ENCODE data around the gene BBS1.
"Not testable (repeated sequence)": the region's sequence is repeated elsewhere in the genome, so short reads cannot be mapped to it uniquely, and the experiment has no call there.

The BBS1 gene

GRCh38 chr11:66510271-66510989 is at the start of gene BBS1:
Gene BBS1, plus strand, starts transcription at chr11:66510635. Its CDS starts 25 bp downstream, at chr11:66510660.
- peak; percentile 66 to 77 for DNase-seq (ENCODE audit: low read depth in 1 of 2, low spot score in 1 of 2)

GRCh38 chr11:66462010-66462409 is 48.4 kb upstream of the BBS1 start:
- no peak for DNase-seq (ENCODE audit: low read depth in 1 of 2, low spot score in 1 of 2)

DNA sequence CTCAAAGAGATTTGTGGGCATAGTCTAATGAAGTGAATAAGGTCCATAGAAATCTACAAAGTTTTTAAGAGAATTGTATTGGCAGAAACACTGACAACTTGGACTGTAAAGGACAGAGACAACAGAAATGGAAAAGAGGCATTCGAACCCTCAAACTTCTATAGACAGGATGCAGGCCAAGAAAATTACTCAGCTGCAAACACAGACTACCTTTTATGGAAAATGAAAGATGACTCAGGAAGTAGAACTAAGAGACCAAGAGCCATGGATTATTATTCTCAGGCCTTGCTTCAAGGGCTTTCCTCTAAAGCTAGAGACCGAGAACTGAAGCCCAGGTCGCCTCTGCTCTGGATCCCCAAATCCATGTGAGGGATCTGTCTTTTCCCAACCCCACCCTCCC is 47.5 kb upstream of the BBS1 start:
- DNase-seq (ENCODE audit: low read depth in 1 of 2, low spot score in 1 of 2) = no peak

DNA sequence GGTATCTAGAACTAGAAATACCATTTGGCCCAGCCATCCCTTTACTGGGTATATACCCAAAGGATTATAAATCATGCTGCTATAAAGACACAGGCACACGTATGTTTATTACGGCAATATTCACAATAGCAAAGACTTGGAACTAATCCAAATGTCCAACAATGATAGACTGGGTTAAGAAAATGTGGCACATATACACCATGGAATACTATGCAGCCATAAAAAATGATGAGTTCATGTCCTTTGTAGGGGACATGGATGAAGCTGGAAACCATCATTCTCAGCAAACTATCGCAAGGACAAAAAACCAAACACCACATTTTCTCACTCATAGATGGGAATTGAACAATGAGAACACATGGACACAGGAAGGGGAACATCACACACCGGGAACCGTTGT is 46.3 kb upstream of the BBS1 start:
- not testable (repeated sequence) for DNase-seq (ENCODE audit: low read depth in 1 of 2, low spot score in 1 of 2)

- DNase-seq (ENCODE audit: low read depth in 1 of 2, low spot score in 1 of 2) = no peak
Observed at GRCh38 chr11:66464916-66465315, 45.5 kb upstream of the BBS1 start.

GRCh38 chr11:66465373-66466224 is 44.8 kb upstream of the BBS1 start:
- no peak for DNase-seq (ENCODE audit: low read depth in 1 of 2, low spot score in 1 of 2)

- DNase-seq (ENCODE audit: low read depth in 1 of 2, low spot score in 1 of 2) = peak; percentile 90 to 97
Observed at GRCh38 chr11:66466225-66467033, 44.0 kb upstream of the BBS1 start, which contains the start of gene PELI3. Gene PELI3, plus strand, starts transcription at chr11:66466905. Its CDS starts 1,224 bp downstream, at chr11:66468129.

GRCh38 chr11:66467034-66467659 is 43.3 kb upstream of the BBS1 start:
- no peak for DNase-seq (ENCODE audit: low read depth in 1 of 2, low spot score in 1 of 2)

DNA sequence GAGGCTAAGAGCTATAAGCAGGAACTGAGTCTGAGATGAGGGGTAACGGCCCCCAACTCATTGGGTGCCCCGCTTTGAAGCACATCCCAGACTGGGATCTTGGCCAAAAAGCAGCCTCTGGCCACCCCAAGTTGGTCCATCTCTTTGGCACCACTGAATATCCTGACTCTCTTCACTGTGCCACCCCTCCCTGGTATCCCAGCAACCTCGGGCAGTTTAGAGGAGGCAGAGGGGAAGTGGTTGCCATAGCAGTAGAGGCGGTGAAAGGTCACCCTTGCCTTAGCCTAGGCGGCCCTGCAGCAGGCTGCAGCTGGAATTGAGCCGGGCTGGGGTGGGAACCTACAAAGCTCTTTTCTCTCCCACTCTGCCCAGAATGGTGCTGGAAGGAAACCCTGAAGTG is 42.7 kb upstream of the BBS1 start:
- no peak for DNase-seq (ENCODE audit: low read depth in 1 of 2, low spot score in 1 of 2)

DNA sequence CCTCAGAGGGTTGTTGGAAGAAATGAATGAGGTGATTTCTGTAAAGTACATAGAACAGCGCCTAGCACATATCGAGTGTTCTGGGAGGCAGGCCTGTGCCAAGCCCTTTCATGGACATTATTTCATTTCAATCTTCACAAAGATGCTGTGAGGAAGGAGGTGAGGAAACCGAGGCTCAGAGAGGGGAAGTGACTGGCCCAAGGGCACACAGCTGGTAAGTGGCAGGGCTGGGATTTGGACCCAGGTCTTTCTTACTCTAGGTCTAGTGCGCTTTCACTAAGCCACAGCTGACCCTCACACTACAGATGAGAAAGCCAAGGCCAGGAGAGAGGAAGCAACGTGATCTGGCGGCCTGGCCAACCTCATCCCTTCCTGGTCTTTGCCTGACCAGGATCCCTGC is 41.7 kb upstream of the BBS1 start:
- no peak for DNase-seq (ENCODE audit: low read depth in 1 of 2, low spot score in 1 of 2)

DNA sequence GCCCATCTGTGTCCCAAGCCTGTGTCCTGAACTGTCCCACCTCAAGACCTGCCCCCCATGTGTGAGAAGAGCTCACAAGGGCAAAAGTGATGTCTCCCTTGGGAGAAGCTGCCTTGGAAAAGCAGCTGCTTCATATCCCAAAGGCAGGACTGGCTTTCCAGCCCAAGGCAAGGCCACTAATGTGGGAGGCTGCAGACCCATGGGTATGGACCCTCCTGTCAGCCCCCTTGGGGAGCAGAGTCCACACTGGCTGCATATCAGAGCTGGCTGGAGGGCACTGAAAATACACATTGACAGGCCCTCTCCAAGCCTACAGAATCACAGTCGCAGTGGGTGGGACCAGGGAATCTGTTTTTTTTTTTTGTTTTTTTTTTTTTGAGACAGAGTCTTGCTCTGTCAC is 41.0 kb upstream of the BBS1 start:
- DNase-seq (ENCODE audit: low read depth in 1 of 2, low spot score in 1 of 2) = no peak

DNA sequence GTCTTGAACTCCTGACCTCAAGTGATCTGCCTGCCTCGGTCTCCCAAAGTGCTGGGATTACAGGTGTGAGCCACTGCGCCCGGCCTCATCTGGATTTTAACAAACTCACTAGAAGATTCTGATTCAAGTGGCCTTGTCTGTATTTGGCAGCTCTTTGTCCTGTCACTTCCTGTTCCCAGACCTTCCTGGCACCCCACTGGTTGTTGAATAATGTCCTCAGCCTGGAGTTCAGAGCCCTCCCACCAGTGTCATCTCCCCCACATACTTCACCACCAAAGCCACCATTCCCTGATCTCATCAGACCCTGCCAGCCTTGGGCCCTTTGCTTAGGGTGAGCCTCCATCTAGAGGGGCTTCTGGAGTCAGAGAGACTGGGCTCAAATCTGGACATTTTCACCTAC is 40.4 kb upstream of the BBS1 start:
- DNase-seq (ENCODE audit: low read depth in 1 of 2, low spot score in 1 of 2) = no peak

DNA sequence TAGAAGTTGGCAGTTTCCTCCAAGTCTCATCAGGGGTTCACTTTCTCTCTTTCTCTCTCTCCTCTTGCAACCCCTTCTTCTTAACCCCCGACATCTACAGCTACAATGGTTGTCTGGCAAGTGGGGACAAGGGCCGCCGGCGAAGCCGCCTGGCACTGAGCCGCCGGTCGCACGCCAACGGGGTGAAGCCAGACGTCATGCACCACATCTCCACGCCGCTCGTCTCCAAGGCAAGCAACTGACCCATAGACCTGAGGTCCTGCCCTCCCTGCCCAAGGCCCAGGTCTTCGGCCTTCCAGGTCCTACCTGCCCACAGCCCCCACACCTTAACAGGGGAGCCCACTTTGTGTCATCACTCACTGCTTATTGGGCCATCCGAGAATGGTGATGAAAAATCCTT is 39.3 kb upstream of the BBS1 start:
- no peak for DNase-seq (ENCODE audit: low read depth in 1 of 2, low spot score in 1 of 2)

GRCh38 chr11:66472054-66472453 is 38.4 kb upstream of the BBS1 start:
- no peak for DNase-seq (ENCODE audit: low read depth in 1 of 2, low spot score in 1 of 2)

DNA sequence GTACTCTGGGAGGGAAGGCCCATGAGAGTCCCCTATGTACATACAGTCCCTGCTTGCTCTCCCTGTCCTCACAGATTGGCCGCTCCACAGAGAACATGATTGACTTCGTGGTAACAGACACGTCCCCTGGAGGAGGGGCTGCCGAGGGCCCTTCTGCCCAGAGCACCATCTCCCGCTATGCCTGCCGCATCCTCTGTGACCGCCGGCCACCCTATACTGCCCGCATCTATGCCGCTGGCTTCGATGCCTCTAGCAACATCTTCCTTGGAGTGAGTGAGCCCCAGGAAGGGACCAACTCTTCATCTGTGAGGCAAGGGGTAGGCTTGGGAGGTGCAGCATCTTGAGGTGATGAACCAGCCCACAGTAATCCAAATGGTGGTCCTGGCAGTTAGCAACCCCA is 37.3 kb upstream of the BBS1 start:
- DNase-seq (ENCODE audit: low read depth in 1 of 2, low spot score in 1 of 2) = no peak

- DNase-seq (ENCODE audit: low read depth in 1 of 2, low spot score in 1 of 2) = no peak
Observed at GRCh38 chr11:66473608-66474515, 36.6 kb upstream of the BBS1 start.

DNA sequence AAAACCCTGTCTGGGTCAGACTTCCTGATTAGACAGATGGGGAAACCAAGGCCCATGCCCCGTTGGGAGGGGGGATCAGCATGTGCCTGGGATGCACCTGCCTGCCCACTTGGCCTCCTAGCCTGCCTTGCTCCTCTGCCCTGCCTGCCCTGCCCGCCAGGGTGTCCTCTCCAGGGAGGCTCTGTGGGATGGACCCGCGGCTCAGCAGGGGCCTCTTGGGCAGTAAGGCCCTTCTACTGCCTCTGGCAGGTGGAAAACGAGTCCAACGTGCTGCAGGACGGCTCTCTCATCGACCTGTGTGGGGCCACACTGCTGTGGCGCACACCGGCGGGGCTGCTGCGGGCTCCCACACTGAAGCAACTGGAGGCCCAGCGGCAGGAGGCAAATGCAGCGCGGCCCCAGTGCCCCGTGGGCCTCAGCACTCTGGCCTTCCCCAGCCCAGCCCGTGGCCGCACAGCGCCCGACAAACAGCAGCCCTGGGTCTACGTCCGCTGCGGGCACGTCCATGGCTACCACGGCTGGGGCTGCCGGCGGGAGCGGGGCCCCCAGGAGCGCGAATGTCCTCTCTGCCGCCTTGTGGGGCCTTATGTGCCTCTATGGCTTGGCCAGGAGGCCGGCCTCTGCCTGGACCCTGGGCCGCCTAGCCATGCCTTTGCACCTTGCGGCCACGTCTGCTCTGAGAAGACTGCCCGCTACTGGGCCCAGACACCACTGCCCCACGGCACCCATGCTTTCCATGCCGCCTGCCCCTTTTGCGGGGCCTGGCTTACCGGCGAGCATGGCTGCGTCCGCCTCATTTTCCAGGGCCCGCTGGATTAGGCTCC is 34.9 kb upstream of the BBS1 start:
- no peak for DNase-seq (ENCODE audit: low read depth in 1 of 2, low spot score in 1 of 2)

DNA sequence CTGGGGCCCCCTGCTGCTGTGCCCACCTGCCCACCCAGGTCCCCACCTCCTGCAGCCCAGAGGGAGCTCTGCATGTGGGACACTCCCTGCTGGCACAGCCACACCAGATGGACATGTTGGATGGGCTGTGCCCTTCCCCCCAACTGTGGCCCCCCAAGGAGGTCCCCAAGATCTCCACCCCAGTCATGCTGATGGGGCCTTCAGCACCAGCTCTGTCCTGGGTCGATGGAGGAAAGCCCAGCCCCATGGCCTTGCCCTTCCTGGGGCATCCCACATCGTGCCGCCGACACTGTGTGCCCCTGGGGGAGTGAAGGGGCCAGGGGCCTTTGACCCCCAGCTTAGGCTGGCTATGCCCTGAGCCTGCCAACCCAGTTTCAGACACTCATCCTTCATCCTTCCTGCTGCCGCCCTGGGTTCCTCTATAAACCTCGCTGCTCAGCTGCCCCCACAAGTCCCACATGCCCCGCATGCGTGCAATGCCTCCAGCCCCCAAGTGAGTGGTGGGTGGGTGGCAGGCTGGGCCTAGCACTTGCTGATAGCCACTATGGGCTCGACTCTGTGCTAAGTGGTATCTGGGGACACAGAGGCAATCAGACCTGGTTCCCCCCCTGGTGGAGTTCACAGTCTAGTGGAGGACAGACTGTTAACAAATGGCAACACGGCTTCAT is 34.1 kb upstream of the BBS1 start:
- no peak for DNase-seq (ENCODE audit: low read depth in 1 of 2, low spot score in 1 of 2)

DNA sequence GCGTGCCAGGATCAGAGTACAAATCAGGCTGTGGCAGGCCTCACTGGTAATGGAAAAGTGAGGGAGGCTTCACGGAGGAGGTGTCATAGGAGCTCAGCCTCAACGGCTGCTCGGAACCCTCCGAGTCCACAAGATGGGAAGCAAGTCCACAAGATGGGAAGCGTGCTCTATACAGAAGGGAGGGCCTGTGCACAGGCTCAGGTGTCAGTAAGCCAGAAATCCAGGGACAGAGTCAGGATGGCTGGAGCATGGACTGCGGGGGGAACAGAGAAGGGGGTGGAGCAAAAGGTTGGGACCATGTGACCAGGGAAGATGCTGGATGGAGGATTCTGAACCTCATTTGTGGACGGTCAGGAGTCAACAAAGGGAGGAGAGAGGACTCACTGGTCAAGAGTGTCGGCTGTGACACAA is 33.6 kb upstream of the BBS1 start:
- no peak for DNase-seq (ENCODE audit: low read depth in 1 of 2, low spot score in 1 of 2)
